Activated B cell treated with CpG ODN at 0.5 μM for 24 hours (primary cell): Measurements from ENCODE around the gene SMARCA4. TPM values are rescaled to one million over a fixed set of nuclear protein-coding genes. Genes with fewer than 3 reads are reported as not detected.
"Not testable (repeated sequence)": the region's sequence is repeated elsewhere in the genome, so short reads cannot be mapped to it uniquely, and the experiment has no call there.

Experiments
- ATAC-seq: fragments of 200-7000 bp; cut with Tn5 transposase; one replicate; pipeline ENCODE4 v1.10.0; 2021; ENCODE audit warnings: low read depth, mild to moderate bottlenecking, moderate library complexity
- CTCF ChIA-PET: fragments of 350-600 bp; sonication (Branson Sonifier 250); formaldehyde crosslinking; loops from one replicate; lab custom pipeline; 2021; ENCODE audit warnings: antibody characterized with exemption; lab: Charles Lee
- POLR2A ChIA-PET: fragments of 350-600 bp; sonication (Branson Sonifier 250); formaldehyde crosslinking; loops from one replicate; lab custom pipeline; 2021; ENCODE audit warnings: antibody characterized with exemption; lab: Charles Lee
- DNase-seq: peaks from one replicate; pipeline ENCODE4 v3.0.0; 2022
- H3K27ac Mint-ChIP-seq: one replicate; pipeline ENCODE4 v1.8.0; 2020; ENCODE audit warnings: mixed read lengths
- H3K27me3 Mint-ChIP-seq: one replicate; pipeline ENCODE4 v1.8.0; 2021; ENCODE audit warnings: mixed read lengths
- H3K36me3 Mint-ChIP-seq: one replicate; pipeline ENCODE4 v1.8.0; 2021; ENCODE audit warnings: low read depth, mixed read lengths
- H3K4me1 Mint-ChIP-seq: one replicate; pipeline ENCODE4 v1.8.0; 2021; ENCODE audit warnings: mixed read lengths
- H3K4me3 Mint-ChIP-seq: one replicate; pipeline ENCODE4 v1.8.0; 2020; ENCODE audit warnings: mild to moderate bottlenecking, mixed read lengths
- H3K9me3 Mint-ChIP-seq: one replicate; pipeline ENCODE4 v1.8.0; 2020; ENCODE audit warnings: mixed read lengths
- intact Hi-C: fragments of 100-400 bp; cut with micrococcal nuclease; formaldehyde crosslinking; loops from one replicate; pipeline ENCODE4 v1.15.1; 2024
- total RNA-seq: library from RNA; stranded (reverse); gene quantifications from 2 replicates; pipeline ENCODE4 v1.2.3, GENCODE V29; 2022
- TF ChIP-seq, protein P1 (sequence below): fragments of 200-600 bp; IDR thresholded peaks from one replicate; pipeline ENCODE4 v1.8.0; 2022; ENCODE audit warnings: antibody characterized with exemption, mild to moderate bottlenecking

The SMARCA4 gene
- total RNA-seq, 1 donor from 2014 or later = 93.6 TPM

DNA sequence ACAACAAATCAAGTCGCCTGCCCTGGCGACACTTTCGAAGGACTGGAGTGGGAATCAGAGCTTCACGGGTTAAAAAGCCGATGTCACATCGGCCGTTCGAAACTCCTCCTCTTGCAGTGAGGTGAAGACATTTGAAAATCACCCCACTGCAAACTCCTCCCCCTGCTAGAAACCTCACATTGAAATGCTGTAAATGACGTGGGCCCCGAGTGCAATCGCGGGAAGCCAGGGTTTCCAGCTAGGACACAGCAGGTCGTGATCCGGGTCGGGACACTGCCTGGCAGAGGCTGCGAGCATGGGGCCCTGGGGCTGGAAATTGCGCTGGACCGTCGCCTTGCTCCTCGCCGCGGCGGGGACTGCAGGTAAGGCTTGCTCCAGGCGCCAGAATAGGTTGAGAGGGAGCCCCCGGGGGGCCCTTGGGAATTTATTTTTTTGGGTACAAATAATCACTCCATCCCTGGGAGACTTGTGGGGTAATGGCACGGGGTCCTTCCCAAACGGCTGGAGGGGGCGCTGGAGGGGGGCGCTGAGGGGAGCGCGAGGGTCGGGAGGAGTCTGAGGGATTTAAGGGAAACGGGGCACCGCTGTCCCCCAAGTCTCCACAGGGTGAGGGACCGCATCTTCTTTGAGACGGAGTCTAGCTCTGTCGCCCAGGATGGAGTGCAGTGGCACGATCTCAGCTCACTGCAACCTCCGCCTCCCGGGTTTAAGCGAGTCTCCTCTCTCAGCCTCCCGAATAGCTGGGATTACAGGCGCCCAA lies 128.6 kb downstream of the SMARCA4 start, which contains the start of gene LDLR:
TSS of gene LDLR (plus strand) at position 210 of the 760 bp plus-strand sequence. CDS start at position 296, 86 bp downstream.
- H3K27ac Mint-ChIP-seq = peak within 1 kb of the TSS; percentile 41
- peaks cover 3% of the 10 kb centered on the region for H3K36me3 Mint-ChIP-seq
- TF ChIP-seq, protein P1, sequence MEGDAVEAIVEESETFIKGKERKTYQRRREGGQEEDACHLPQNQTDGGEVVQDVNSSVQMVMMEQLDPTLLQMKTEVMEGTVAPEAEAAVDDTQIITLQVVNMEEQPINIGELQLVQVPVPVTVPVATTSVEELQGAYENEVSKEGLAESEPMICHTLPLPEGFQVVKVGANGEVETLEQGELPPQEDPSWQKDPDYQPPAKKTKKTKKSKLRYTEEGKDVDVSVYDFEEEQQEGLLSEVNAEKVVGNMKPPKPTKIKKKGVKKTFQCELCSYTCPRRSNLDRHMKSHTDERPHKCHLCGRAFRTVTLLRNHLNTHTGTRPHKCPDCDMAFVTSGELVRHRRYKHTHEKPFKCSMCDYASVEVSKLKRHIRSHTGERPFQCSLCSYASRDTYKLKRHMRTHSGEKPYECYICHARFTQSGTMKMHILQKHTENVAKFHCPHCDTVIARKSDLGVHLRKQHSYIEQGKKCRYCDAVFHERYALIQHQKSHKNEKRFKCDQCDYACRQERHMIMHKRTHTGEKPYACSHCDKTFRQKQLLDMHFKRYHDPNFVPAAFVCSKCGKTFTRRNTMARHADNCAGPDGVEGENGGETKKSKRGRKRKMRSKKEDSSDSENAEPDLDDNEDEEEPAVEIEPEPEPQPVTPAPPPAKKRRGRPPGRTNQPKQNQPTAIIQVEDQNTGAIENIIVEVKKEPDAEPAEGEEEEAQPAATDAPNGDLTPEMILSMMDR = no peak
- H3K9me3 Mint-ChIP-seq = no peaks in the 10 kb centered on the region
- H3K4me1 Mint-ChIP-seq = peaks cover 32% of the 10 kb centered on the region
- ATAC-seq (peak; percentile 29), DNase-seq (peak; percentile 32)
- H3K27me3 Mint-ChIP-seq = peaks cover 15% of the 10 kb centered on the region
- intact Hi-C loops = loop anchor here (1.0 to 10.0 kb wide), 2 partner anchors 40 to 855 kb away; partner anchors contain the start of gene S1PR2
- peak within 1 kb of the TSS; percentile 78 for H3K4me3 Mint-ChIP-seq
- POLR2A ChIA-PET = interaction anchor here (0.6 to 1.1 kb wide), 4 partner anchors 41 to 894 kb away, joined by 3 to 5 read pairs (median 4); partner anchors contain the start of gene TMED1
- CTCF ChIA-PET = interaction anchor here (0.7 kb wide), 1 partner anchor 866 kb away, joined by 3 read pairs; no protein-coding TSS in a partner anchor

DNA sequence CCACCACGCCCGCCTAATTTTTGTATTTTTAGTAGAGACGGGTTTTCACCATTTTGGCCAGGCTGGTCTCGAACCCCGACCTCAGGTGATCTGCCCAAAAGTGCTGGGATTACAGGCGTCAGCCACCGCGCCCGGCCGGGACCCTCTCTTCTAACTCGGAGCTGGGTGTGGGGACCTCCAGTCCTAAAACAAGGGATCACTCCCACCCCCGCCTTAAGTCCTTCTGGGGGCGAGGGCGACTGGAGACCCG lies 129.1 kb downstream of the SMARCA4 start:
- ATAC-seq, H3K9me3 Mint-ChIP-seq, H3K36me3 Mint-ChIP-seq, DNase-seq: not testable (repeated sequence)
- Mint-ChIP-seq H3K27me3 (peaks cover 15% of the 10 kb centered on the region), H3K4me1 (peaks cover 37% of the 10 kb centered on the region), H3K27ac (peak overlapping the region; percentile 30), H3K4me3 (peak overlapping the region; percentile 78)
- ChIA-PET CTCF (interaction anchor here (0.7 kb wide), 1 partner anchor 867 kb away, joined by 3 read pairs; no protein-coding TSS in a partner anchor), POLR2A (interaction anchor here (1.1 kb wide), 1 partner anchor 254 kb away, joined by 3 read pairs; the partner anchor contains the start of gene TMED1)
- intact Hi-C loops = loop anchor here (1.0 to 10.0 kb wide), 2 partner anchors 41 to 855 kb away; partner anchors contain the start of gene S1PR2

DNA sequence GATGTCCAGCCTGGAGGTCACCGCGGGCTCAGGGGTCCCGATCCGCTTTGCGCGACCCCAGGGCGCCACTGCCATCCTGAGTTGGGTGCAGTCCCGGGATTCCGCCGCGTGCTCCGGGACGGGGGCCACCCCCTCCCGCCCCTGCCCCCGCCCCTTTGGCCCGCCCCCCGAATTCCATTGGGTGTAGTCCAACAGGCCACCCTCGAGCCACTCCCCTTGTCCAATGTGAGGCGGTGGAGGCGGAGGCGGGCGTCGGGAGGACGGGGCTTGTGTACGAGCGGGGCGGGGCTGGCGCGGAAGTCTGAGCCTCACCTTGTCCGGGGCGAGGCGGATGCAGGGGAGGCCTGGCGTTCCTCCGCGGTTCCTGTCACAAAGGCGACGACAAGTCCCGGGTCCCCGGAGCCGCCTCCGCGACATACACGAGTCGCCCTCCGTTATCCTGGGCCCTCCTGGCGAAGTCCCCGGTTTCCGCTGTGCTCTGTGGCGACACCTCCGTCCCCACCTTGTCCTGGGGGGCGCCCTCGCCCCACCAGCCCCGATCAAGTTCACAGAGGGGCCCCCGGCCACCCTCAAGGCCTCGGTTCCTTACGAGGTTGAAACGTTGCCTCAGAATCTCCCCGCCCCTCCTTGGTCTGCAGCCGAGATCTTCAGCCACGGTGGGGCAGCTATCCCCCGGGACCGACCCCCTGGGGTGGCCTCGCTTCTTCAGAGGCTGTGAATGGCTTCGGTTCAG lies 129.6 kb downstream of the SMARCA4 start:
- CTCF ChIA-PET = interaction anchor here (0.7 to 0.8 kb wide), 3 partner anchors 36 to 867 kb away, joined by 3 to 4 read pairs (median 3); no protein-coding TSS in a partner anchor
- DNase-seq (peak; percentile 71), ATAC-seq (peak; percentile 87)
- TF ChIP-seq, protein P1 = no peak
- Mint-ChIP-seq H3K9me3 (no peaks in the 10 kb centered on the region), H3K4me3 (peak overlapping the region; percentile 78), H3K36me3 (peaks cover 7% of the 10 kb centered on the region), H3K4me1 (peaks cover 42% of the 10 kb centered on the region), H3K27me3 (peaks cover 15% of the 10 kb centered on the region), H3K27ac (peak overlapping the region; percentile 30)
- intact Hi-C loops = loop anchor here (1.0 to 10.0 kb wide), 2 partner anchors 41 to 856 kb away; partner anchors contain the start of gene S1PR2
- POLR2A ChIA-PET = interaction anchor here (0.6 to 1.2 kb wide), 2 partner anchors 54 to 116 kb away, joined by 3 to 6 read pairs; no protein-coding TSS in a partner anchor

DNA sequence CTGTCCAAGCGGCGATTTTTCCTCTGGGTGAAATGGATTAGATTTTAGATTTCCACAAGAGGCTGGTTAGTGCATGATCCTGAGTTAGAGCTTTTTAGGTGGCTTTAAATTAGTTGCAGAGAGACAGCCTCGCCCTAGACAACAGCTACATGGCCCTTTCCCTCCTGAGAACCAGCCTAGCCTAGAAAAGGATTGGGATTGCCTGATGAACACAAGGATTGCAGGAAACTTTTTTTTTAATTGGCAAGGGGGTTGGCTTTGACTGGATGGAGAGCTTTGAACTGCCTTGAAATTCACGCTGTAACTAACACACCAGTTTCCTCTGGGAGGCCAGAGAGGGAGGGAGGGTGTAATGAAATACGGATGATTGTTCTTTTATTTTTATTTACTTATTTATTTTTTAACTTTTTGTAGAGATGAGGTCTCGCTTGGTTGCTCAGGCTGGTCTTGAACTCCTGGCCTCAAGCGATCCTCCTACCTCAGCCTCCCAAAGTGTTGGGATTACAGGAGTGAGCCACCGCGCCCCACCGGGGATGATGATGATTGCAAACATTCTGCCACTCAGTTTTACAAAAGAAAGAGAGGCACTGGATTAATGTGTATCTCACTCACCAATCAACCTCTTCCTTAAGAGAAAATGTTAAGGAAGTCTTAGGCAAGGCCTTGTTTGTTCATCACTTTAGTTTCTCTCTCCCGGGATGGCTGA lies 130.3 kb downstream of the SMARCA4 start:
- CTCF ChIA-PET = interaction anchor here (0.7 to 0.8 kb wide), 2 partner anchors 35 to 37 kb away, joined by 3 to 4 read pairs; no protein-coding TSS in a partner anchor
- peaks cover 15% of the 10 kb centered on the region for H3K27me3 Mint-ChIP-seq
- TF ChIP-seq, protein P1 = no peak
- peaks cover 7% of the 10 kb centered on the region for H3K36me3 Mint-ChIP-seq
- H3K4me1 Mint-ChIP-seq = peaks cover 50% of the 10 kb centered on the region
- POLR2A ChIA-PET = interaction anchor here (0.6 to 1.2 kb wide), 2 partner anchors 55 to 117 kb away, joined by 3 to 6 read pairs; no protein-coding TSS in a partner anchor
- ATAC-seq (no peak), DNase-seq (no peak)
- H3K9me3 Mint-ChIP-seq = no peaks in the 10 kb centered on the region
- peak overlapping the region; percentile 62 for H3K4me3 Mint-ChIP-seq
- intact Hi-C loops = loop anchor here (1.0 to 10.0 kb wide), 2 partner anchors 42 to 856 kb away; partner anchors contain the start of gene S1PR2
- H3K27ac Mint-ChIP-seq = peak overlapping the region; percentile 30
